GM12864 (cell line): Measurements from ENCODE around the gene CSH2.

Source experiments
- DNase-seq: peaks from one replicate; pipeline ENCODE4 v3.0.0-alpha.2; 2011; ENCODE audit warnings: low read depth
- H3K4me3 ChIP-seq: 2 replicates; pipeline ENCODE4 v1.5.1; 2011; ENCODE audit warnings: mild to moderate bottlenecking, low read depth, low read length, control low read depth
- CTCF ChIP-seq: IDR thresholded peaks from 2 replicates; pipeline ENCODE4 v1.5.1; 2011; ENCODE audit warnings: low read depth, mild to moderate bottlenecking, moderate library complexity, low read length, control low read depth, inconsistent platforms; ENCODE audit errors: missing control alignments

CSH2 gene

GRCh38 chr17:63854709-63855108, 18.8 kb downstream of the CSH2 start:
- H3K4me3 ChIP-seq = no peak overlapping the region
- no peak for DNase-seq
- TF ChIP-seq CTCF = no peak

- no peak overlapping the region for H3K4me3 ChIP-seq
- TF ChIP-seq CTCF = no peak
- DNase-seq = no peak
These were observed 20.2 kb downstream of the CSH2 start for GRCh38 chr17:63853260-63853659.

- TF ChIP-seq CTCF = no peak
- H3K4me3 ChIP-seq = no peak overlapping the region
- no peak for DNase-seq
These were observed 23.1 kb downstream of the CSH2 start for GRCh38 chr17:63850401-63850800.

DNA sequence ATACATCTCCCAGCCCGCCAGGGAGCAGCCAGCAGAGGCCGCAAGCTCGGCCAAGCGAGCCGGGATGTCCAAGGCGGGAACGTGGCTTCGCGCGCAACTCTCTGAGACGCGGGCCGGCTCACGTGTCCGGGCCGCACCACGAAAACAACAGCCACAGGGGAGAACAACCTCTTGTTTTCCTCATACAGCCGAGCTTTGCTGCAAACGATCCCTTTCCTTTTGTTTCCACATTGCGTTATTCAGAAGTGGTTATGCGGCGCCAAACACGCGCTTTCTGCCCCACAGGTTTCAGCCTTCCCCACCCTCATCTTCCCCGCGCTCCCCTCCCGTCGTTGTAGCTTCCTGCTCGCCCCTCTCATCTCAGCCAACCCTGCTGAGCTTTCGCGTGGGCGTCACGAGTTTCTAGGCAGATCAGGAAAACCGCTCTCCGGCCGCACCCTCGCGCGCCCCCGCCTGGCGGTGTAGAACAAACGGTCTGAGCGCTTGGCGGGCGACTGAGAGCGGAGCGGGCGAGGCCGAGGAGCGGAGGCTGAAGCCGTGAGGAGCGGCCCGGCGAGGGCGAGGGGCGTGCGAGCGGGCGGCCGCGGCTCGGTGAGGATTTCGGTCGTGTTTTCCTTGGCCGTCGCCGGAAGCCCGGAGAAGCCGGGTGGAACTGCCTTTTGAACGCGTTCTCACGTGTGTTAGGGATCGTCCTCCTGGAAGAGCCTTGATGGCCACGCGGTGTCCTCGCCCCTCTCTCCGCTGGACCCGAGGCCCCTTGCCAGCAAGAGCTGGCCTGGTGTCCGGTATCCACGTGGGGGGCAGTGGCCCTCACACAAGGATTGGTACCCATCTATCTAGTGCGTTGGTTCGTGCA, 24.4 kb downstream of the CSH2 start:
- H3K4me3 ChIP-seq = peak overlapping the region; percentile 42
- DNase-seq = peak; percentile 86
- TF ChIP-seq CTCF = peak; percentile 76

DNA sequence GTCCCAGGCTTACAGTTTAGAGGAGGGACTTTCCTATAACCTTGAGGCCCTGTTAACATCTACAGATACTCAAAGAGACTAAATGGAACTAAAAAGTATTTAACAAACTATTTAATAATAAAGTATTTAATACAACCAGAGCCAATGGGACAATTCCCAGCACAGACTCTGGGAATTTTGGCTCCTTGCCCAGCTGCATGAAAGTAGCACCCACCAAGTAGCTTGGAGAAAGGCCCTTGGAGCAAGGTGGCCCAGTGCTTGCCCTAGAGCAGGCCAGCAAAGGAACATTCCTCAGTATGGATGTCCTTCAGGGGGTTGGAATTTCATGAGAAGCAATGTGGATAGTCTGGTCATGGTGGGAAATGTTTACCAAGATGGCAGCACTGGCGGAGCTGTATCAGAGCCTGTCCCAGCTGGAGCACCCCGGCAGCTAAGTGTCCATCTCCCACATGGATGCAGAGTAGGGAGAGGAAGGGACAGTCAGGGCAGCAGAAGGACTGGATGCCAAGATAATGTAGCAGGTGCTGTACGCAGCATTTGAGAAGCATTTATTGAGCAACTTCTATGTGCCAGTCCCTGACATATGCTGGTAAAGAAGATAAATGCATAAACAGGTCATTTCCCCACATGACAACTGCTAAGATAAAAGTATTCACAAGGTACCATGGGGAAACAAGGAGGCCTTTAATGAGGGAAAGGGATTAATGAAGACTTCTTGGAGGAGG, 25.8 kb downstream of the CSH2 start:
- no peak for DNase-seq
- TF ChIP-seq CTCF = no peak
- no peak overlapping the region for H3K4me3 ChIP-seq

GRCh38 chr17:63845509-63845908, 28.0 kb downstream of the CSH2 start:
- DNase-seq = no peak
- no peak for TF ChIP-seq CTCF
- H3K4me3 ChIP-seq = no peak overlapping the region
